ENCODE results near the gene RNLS.

RNLS gene

GRCh38 chr10:88523739-88524400 is 59.2 kb downstream of the RNLS start:
- no peak for ATAC-seq
- TF ChIP-seq ZNF8 (CRISPR knock-in tag; IDR thresholded peaks at IDR 0.05) (no peak), CSDC2 (CRISPR knock-in tag; IDR thresholded peaks at IDR 0.05) (no peak), SNAI2 (CRISPR knock-in tag; IDR thresholded peaks at IDR 0.05) (no peak), ZFP3 (CRISPR knock-in tag; IDR thresholded peaks at IDR 0.05) (no peak), RARB (CRISPR knock-in tag; IDR thresholded peaks at IDR 0.05) (no peak), TCF4 (CRISPR knock-in tag; IDR thresholded peaks at IDR 0.05; ENCODE audit: borderline replicate concordance) (no peak), ZNF565 (CRISPR knock-in tag; conservative IDR thresholded peaks at IDR 0.05; ENCODE audit: low read depth) (no peak), ARNTL (CRISPR knock-in tag; IDR thresholded peaks at IDR 0.05; ENCODE audit: borderline replicate concordance, low read depth) (no peak), TSHZ2 (CRISPR knock-in tag; IDR thresholded peaks at IDR 0.05) (no peak)
- TF ChIP-seq, protein P1, sequence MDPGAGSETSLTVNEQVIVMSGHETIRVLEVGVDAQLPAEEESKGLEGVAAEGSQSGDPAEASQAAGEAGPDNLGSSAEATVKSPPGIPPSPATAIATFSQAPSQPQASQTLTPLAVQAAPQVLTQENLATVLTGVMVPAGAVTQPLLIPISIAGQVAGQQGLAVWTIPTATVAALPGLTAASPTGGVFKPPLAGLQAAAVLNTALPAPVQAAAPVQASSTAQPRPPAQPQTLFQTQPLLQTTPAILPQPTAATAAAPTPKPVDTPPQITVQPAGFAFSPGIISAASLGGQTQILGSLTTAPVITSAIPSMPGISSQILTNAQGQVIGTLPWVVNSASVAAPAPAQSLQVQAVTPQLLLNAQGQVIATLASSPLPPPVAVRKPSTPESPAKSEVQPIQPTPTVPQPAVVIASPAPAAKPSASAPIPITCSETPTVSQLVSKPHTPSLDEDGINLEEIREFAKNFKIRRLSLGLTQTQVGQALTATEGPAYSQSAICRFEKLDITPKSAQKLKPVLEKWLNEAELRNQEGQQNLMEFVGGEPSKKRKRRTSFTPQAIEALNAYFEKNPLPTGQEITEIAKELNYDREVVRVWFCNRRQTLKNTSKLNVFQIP (CRISPR knock-in tag; IDR thresholded peaks at IDR 0.05; ENCODE audit: borderline replicate concordance, low read depth) = no peak
- TF ChIP-seq, protein P2, sequence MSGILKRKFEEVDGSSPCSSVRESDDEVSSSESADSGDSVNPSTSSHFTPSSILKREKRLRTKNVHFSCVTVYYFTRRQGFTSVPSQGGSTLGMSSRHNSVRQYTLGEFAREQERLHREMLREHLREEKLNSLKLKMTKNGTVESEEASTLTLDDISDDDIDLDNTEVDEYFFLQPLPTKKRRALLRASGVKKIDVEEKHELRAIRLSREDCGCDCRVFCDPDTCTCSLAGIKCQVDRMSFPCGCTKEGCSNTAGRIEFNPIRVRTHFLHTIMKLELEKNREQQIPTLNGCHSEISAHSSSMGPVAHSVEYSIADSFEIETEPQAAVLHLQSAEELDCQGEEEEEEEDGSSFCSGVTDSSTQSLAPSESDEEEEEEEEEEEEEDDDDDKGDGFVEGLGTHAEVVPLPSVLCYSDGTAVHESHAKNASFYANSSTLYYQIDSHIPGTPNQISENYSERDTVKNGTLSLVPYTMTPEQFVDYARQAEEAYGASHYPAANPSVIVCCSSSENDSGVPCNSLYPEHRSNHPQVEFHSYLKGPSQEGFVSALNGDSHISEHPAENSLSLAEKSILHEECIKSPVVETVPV (CRISPR knock-in tag; IDR thresholded peaks at IDR 0.05) = no peak
- TF ChIP-seq, protein P3, sequence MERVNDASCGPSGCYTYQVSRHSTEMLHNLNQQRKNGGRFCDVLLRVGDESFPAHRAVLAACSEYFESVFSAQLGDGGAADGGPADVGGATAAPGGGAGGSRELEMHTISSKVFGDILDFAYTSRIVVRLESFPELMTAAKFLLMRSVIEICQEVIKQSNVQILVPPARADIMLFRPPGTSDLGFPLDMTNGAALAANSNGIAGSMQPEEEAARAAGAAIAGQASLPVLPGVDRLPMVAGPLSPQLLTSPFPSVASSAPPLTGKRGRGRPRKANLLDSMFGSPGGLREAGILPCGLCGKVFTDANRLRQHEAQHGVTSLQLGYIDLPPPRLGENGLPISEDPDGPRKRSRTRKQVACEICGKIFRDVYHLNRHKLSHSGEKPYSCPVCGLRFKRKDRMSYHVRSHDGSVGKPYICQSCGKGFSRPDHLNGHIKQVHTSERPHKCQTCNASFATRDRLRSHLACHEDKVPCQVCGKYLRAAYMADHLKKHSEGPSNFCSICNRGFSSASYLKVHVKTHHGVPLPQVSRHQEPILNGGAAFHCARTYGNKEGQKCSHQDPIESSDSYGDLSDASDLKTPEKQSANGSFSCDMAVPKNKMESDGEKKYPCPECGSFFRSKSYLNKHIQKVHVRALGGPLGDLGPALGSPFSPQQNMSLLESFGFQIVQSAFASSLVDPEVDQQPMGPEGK (CRISPR knock-in tag; IDR thresholded peaks at IDR 0.05; ENCODE audit: borderline replicate concordance) = no peak

- ATAC-seq = no peak
- TF ChIP-seq ZNF70 (CRISPR knock-in tag; IDR thresholded peaks at IDR 0.05) (no peak), TSHZ2 (CRISPR knock-in tag; IDR thresholded peaks at IDR 0.05) (no peak), OSR1 (CRISPR knock-in tag; IDR thresholded peaks at IDR 0.05) (no peak), GLIS3 (CRISPR knock-in tag; IDR thresholded peaks at IDR 0.05) (no peak), ZFP3 (CRISPR knock-in tag; IDR thresholded peaks at IDR 0.05) (no peak), CSDC2 (CRISPR knock-in tag; IDR thresholded peaks at IDR 0.05) (no peak), BACH2 (CRISPR knock-in tag; IDR thresholded peaks at IDR 0.05; ENCODE audit: borderline replicate concordance) (no peak), ZNF8 (CRISPR knock-in tag; IDR thresholded peaks at IDR 0.05) (no peak), TOX (CRISPR knock-in tag; IDR thresholded peaks at IDR 0.05; ENCODE audit: borderline replicate concordance) (no peak), ESRRG (CRISPR knock-in tag; IDR thresholded peaks at IDR 0.05) (no peak), ZNF565 (CRISPR knock-in tag; conservative IDR thresholded peaks at IDR 0.05; ENCODE audit: low read depth) (no peak), CREB5 (CRISPR knock-in tag; IDR thresholded peaks at IDR 0.05; ENCODE audit: low read depth) (no peak), ZC3H10 (CRISPR knock-in tag; IDR thresholded peaks at IDR 0.05) (no peak), ARNTL (CRISPR knock-in tag; IDR thresholded peaks at IDR 0.05; ENCODE audit: borderline replicate concordance, low read depth) (no peak), SNAI2 (CRISPR knock-in tag; IDR thresholded peaks at IDR 0.05) (no peak)
- TF ChIP-seq, protein P2 (CRISPR knock-in tag; IDR thresholded peaks at IDR 0.05) = no peak
Observed at GRCh38 chr10:88522715-88523114, 60.4 kb downstream of the RNLS start.

Data from SK-N-SH treated with all-trans-retinoic acid at 6 μM for 48 hours (cell line).